DND-41 (cell line): ENCODE measurements around the gene PRTG.

Experiments used
- ATAC-seq: fragments of 200-7000 bp; cut with Tn5 transposase; 3 replicates; pipeline ENCODE4 v1.9.1; 2021; ENCODE audit warnings: low read depth; ENCODE audit not compliant: insufficient read depth
- DNase-seq: peaks from one replicate; pipeline ENCODE4 v3.0.0-alpha.2; 2020
- H2AFZ ChIP-seq: 2 replicates; pipeline ENCODE4 v1.6.0; 2012; ENCODE audit warnings: low read depth, low read length
- H3K27ac ChIP-seq: 2 replicates; pipeline ENCODE4 v1.5.1; 2012; ENCODE audit warnings: low read length, inconsistent platforms
- H3K27me3 ChIP-seq: fragments of 200-600 bp; sonication (generic); 2 replicates; pipeline ENCODE4 v1.6.0; 2012; ENCODE audit warnings: low read length, mild to moderate bottlenecking, inconsistent platforms; ENCODE audit not compliant: insufficient read depth, poor library complexity
- H3K36me3 ChIP-seq: 2 replicates; pipeline ENCODE4 v1.5.1; 2012; ENCODE audit warnings: low read length, inconsistent platforms; ENCODE audit not compliant: insufficient read depth
- H3K4me1 ChIP-seq: 2 replicates; pipeline ENCODE4 v1.5.1; 2012; ENCODE audit warnings: mild to moderate bottlenecking, low read length; ENCODE audit not compliant: insufficient read depth
- H3K4me2 ChIP-seq: 2 replicates; pipeline ENCODE4 v1.6.0; 2012; ENCODE audit warnings: mild to moderate bottlenecking, moderate library complexity, low read length, inconsistent platforms; ENCODE audit not compliant: insufficient read depth
- H3K4me3 ChIP-seq, 2 experiments: fragments of 200-600 bp in 1 of 2; shearing (Covaris generic) in 1 of 2; 2 replicates each; pipeline ENCODE4 v1.5.1; 2012 to 2016; ENCODE audit warnings: inconsistent platforms in 2 of 2, low read length in 2 of 2, mild to moderate bottlenecking in 2 of 2, low read depth in 1 of 2, moderate library complexity in 1 of 2
- H3K79me2 ChIP-seq: 2 replicates; pipeline ENCODE4 v1.6.0; 2012; ENCODE audit warnings: low read length, inconsistent platforms; ENCODE audit not compliant: insufficient read depth
- H3K9ac ChIP-seq: 2 replicates; pipeline ENCODE4 v1.6.0; 2012; ENCODE audit warnings: low read depth, mild to moderate bottlenecking, inconsistent platforms, low read length, moderate library complexity
- H3K9me3 ChIP-seq: 2 replicates; pipeline ENCODE4 v1.5.1; 2012; ENCODE audit warnings: low read length, moderate library complexity, mild to moderate bottlenecking, inconsistent platforms; ENCODE audit not compliant: insufficient read depth, severe bottlenecking
- H4K20me1 ChIP-seq: 2 replicates; pipeline ENCODE4 v1.6.0; 2012; ENCODE audit warnings: low read length; ENCODE audit not compliant: insufficient read depth
- CTCF ChIP-seq: IDR thresholded peaks from 2 replicates; pipeline ENCODE4 v1.5.1; 2012; ENCODE audit warnings: borderline replicate concordance, low read length, moderate library complexity, mild to moderate bottlenecking; ENCODE audit not compliant: poor library complexity, severe bottlenecking; ENCODE audit errors: extremely low read depth
- EZH2 ChIP-seq: IDR thresholded peaks from 3 replicates; pipeline ENCODE4 v1.6.1; 2012; ENCODE audit warnings: borderline replicate concordance, low read depth, mild to moderate bottlenecking, moderate library complexity, low read length, inconsistent platforms; ENCODE audit not compliant: severe bottlenecking

PRTG gene

GRCh38 chr15:55669270-55669669, 73.7 kb downstream of the PRTG start:
- Histone ChIP-seq H3K4me1 (no peaks in the 10 kb centered on the region), H3K27ac (no peak overlapping the region), H3K4me2 (no peak overlapping the region), H3K27me3 (no peaks in the 10 kb centered on the region), H3K9me3 (no peaks in the 10 kb centered on the region), H3K9ac (no peak overlapping the region), H2AFZ (no peak overlapping the region), H4K20me1 (no peaks in the 10 kb centered on the region), H3K36me3 (no peaks in the 10 kb centered on the region), H3K4me3 (no peak overlapping the region), H3K79me2 (no peaks in the 10 kb centered on the region)
- DNase-seq (no peak), ATAC-seq (no peak)
- TF ChIP-seq CTCF (no peak), EZH2 (no peak)

- Histone ChIP-seq H3K27ac (no peak overlapping the region), H4K20me1 (no peaks in the 10 kb centered on the region), H2AFZ (no peak overlapping the region), H3K79me2 (no peaks in the 10 kb centered on the region), H3K27me3 (no peaks in the 10 kb centered on the region), H3K9me3 (no peaks in the 10 kb centered on the region), H3K4me1 (no peaks in the 10 kb centered on the region), H3K4me3 (no peak overlapping the region), H3K9ac (no peak overlapping the region), H3K4me2 (no peak overlapping the region), H3K36me3 (no peaks in the 10 kb centered on the region)
- TF ChIP-seq CTCF (no peak), EZH2 (no peak)
- no peak for DNase-seq
- ATAC-seq: no peak
Observed at GRCh38 chr15:55665605-55666227, 77.2 kb downstream of the PRTG start.

GRCh38 chr15:55661428-55661827, 81.5 kb downstream of the PRTG start:
- no peak for ATAC-seq
- TF ChIP-seq EZH2 (no peak), CTCF (no peak)
- H2AFZ ChIP-seq: no peak overlapping the region

More at GRCh38 chr15:55661428-55661827, 81.5 kb downstream of the PRTG start:
- Histone ChIP-seq H3K4me2 (no peak overlapping the region), H3K9me3 (no peaks in the 10 kb centered on the region), H3K27ac (no peak overlapping the region), H3K79me2 (no peaks in the 10 kb centered on the region), H4K20me1 (no peaks in the 10 kb centered on the region), H3K27me3 (no peaks in the 10 kb centered on the region), H3K4me3 (no peak overlapping the region), H3K4me1 (no peaks in the 10 kb centered on the region), H3K36me3 (no peaks in the 10 kb centered on the region), H3K9ac (no peak overlapping the region)
- no peak for DNase-seq
